ENCODE results near the gene TRIM72.
"Not testable (repeated sequence)": the region's sequence is repeated elsewhere in the genome, so short reads cannot be mapped to it uniquely, and the experiment has no call there.

Gene TRIM72

DNA sequence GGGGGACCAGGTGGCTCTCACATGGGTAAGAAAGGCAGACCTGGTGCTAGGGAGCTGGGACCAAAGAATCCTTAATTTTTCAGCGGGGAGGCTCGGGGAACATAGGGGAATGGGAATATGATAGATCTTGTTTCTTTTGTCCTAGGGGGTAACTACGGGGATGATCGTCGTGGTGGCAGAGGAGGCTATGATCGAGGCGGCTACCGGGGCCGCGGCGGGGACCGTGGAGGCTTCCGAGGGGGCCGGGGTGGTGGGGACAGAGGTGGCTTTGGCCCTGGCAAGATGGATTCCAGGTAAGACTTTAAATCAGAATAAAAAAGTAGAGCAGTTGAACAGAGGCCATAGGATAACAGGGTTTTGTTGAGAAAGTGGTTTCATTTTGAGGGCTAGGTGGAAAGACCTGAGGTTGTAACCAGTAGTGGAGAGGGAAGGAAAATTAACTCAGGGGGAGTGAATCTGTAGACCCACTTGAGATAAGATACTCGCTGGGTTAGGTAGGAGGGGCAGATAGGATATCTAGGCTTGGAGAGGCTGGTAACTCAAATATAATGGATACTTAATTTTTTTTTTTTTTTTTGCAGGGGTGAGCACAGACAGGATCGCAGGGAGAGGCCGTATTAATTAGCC is 23.0 kb upstream of the TRIM72 start:
- no peak for DNase-seq

DNA sequence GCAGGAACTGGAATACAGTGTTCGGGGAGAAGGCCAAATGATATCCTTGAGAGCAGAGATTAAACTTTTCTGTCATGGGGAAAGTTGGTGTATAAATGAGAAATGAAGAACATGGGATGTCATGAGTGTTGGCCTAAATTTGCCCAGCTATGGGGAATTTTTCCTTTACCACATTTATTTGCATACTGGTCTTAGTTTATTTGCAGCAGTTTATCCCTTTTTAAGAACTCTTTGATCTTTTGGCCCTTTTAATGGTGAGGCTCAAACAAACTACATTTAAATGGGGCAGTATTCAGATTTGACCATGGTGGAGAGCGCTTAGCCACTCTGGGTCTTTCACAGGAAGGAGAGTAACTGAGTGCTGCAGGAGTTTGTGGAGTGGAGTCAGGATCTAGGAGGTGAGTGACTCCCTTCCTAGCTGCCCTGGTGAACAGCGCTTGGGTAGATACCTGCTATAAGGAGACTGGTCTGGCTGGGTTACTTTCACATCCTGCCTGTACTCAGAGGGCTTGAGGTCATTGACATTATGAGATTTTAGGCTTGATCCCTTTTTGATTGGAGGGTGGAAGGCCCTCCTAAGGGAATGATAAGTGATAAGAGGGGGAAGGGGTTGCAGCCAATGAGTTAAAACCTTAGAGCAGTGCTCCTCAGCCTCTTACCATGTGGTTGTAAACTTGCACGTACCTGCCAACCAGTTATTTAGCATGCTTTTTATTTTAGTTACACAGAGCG is 22.1 kb upstream of the TRIM72 start:
- no peak for DNase-seq

DNA sequence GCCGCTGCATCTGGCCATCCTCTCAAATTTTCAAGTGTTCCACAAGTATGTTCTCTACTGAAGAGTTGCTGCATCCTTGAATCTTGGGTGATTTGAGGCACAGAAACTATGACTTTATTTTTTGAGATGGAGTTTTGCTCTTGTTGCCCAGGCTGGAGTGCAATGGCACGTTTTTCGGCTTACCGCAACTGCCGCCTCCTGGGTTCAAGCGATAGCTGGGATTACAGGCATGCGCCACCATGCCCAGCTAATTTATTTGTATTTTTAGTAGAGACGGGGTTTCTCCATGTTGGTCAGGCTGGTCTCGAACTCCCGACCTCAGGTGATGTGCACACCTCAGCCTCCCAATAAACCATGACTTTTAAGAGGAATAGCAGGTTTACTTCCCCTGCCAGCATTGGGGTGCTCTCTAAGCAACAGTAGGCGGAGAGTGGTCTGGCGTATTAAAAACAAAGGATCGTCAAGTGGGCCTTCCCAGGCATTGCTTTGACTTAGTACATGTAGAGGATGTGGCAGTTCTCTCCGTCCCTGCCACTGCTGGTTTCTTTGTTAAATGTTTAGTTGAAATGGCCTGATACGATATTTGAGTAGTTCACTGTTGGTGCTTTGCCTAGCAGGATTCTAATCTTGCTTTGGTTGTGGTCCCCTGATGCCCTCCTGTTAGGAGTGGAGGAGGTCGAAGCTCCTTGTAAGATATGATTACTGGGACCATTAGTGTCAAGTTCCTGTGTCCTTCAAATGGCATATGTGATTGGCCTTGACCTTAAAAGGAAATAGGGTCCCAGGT is 20.9 kb upstream of the TRIM72 start:
- DNase-seq = no peak

DNA sequence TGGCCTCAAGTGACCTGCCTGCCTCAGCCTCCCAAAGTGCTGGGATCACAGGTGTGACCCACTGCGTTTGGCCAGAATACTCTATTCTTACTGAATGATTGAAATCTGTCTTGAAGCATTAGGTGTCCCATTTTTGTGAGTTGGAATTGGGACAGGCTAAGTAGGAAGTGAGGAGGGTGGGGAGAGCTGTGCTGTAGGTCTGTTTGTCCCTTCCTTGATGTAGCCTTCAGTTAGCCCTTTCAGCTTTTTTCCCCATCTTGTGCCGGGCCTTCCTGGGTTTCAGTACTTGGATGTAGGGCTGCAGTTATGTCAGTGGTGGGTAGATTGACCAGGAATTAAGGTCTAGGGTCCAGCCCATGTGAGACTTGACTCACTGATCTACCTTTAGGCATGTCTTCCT is 20.0 kb upstream of the TRIM72 start:
- DNase-seq = no peak

DNA sequence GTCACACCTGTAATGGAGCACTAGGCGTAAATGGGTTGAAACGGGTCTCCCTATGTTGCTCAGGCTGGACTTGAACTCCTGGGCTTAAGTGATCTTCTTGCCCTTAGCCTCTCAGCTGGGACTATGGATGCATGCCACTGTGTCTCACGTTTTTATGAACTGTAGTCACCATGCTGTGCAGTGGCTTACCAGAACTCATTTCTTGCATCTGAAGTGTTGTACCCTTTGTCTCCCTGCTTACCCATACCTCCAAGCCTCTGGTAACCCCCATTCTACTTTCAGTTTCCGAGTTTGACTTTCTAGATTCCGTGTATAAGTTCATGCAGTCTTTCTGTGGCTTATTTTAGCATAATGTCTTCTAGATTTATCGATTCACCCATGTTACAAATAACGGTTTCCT is 19.0 kb upstream of the TRIM72 start:
- DNase-seq = no peak

DNA sequence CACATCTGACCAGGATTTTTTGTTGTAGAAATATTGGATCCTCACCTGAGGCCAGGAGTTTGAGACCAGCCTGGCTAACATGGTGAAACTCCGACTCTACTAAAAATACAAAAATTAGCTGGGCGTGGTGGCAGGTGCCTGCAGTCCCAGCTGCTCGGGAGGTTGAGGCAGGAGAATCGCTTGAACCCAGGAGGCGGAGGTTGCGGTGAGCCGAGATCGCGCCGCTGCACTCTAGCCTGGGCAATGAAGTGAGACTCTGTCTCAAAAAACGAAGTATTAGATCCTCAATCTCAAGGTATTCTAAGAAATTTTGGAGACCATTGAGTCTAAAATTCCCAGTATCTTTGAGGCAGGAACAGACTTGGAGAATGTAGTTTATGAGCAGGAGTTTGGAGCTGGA is 18.1 kb upstream of the TRIM72 start:
- DNase-seq = not testable (repeated sequence)

DNA sequence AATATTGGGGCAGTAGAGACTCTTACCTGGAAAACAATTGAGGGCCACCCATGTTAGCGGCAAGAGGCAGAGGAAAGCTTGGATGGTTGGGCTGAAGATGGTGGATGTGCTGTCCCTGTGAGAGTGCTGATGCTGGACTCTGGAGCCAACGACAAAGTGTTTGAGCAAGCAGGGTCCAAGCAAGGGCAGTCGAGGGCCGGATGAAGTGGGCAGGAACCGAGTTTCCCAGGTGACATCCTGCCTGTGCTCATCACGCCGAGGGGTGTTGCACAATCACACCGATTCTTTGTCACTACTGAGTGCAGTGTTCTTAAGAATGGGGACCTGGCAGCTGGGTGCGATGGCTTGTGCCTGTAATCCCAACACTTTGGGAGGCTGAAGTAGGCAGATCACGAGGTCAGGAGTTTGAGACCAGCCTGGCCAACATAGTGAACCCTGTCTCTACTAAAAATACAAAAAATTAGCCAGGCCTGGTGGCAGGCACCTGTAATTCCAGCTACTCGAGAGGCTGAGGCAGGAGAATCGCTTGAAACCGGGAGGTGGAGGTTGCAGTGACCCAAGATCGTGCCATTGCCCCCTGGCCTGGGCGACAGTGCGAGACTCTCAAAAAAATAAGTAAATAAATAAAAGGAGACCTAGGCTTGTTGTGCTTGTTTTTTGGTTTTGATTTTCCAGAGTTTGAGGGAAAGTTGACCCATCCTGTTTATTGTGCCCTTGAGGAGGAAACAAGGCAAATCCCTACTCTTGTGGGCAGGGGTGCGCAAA is 17.4 kb upstream of the TRIM72 start:
- DNase-seq = no peak

DNA sequence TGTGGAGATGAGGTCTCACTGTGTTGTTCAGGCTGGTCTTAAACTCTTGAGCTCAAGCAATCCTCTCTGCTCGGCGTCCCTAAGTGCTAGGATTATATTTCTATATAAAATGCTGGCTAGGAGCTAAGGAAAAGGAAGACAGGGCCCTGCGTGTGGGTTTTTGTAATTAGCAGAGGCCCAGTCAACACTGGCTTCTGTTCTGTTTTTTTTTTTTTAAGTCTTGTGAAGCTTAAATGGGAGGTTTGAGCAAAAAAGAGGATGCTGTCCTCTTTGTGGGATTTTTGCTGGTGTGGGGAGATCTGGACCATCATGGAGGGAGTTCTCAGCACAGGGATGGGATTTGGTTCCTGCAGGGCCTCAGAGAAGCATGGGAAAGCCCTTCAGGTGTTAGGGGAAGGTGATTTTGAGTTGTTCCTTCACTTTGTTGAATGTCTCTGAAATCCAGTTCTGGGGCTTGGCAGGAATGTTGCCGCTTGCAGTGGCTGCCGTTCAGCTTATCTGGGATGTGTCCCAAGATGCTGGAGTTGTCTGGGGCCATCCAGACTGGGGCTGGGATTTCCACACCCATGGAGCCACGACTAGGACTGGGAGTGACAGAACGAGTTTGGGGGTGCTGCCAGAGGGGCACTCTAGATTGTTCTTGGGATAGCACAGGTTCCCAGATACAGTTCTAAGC is 15.6 kb upstream of the TRIM72 start:
- no peak for DNase-seq

DNA sequence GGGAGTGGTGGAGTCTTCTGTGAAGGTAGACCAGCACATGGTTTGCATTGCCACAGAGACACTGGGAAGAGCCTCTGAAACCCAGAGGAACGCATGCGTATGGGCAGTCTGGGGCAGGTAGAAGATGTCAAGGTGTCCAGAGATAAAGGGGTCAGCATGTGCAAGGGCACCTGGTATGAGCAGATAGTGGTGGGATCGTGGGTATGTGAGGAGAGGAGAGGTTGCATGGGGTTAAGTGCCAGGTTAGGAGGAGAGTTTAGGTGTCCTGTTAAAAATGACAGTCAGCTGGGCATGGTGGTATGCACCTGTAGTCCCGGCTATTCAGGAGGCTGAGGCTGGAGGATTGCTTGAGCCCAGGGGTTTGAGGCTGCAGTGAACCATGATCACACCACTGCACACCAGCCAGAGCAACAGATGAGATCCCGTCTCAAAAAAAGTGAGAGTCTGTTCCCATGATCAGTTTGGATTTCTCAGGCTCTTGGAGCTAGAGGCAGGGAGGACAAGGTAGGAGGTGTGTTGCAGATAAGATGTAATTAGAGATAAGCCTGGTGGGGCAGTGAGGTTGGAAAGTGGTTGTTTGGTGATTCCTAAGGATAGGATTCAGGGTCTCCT is 14.4 kb upstream of the TRIM72 start:
- no peak for DNase-seq

DNA sequence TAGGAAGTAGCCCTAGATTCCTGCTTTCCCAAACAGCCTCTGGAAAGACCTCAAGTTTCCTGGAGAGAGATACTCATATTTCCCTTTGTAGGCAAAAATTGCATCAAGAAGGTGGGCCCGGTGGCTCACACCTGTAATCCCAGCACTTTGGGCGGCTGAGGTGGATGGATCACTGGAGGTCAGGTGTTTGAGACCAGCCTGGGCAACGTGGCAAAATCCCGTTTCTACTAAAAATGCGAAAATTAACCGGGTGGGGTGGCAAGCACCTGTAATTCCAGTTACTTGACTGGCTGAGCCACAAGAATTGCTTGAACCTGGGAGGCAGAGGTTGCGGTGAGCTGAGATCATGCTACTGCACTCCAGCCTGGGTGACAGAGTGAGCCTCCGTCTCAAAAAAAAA is 13.8 kb upstream of the TRIM72 start:
- not testable (repeated sequence) for DNase-seq

DNA sequence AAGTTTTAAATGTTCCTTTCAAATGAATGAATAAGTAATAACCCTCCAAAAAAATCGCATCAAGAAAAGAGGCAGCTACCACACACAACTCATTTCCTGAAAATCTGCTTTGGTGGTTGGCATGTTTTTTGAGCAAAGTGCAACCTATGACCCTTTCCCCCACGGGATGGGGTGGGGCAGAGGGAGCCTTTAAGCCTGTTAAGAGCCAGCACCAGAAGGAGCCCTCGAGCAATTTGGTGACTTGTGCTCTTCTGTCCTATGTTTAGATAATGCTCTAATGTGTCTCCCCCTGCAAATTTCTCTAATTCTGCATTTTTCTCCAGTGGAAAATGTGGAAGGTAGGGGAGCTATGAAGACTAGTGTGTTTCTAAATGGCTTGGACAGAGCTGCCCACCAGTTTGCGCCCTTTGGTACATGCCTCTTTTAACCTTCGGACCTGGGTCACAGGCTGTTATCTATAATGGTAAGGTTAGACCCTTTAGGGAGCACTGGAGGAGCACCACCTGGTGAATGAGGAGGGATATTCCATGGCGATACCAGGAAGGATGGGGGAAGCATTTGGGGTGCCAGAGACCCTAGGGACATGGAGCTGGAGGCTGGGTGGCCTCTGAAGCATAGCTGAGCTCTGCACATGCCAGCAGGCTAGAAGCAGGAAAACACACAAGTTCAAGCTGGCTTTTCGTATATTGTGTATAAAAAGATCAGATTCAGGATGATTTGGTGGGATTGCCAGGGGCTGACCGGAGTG is 12.9 kb upstream of the TRIM72 start:
- no peak for DNase-seq

DNA sequence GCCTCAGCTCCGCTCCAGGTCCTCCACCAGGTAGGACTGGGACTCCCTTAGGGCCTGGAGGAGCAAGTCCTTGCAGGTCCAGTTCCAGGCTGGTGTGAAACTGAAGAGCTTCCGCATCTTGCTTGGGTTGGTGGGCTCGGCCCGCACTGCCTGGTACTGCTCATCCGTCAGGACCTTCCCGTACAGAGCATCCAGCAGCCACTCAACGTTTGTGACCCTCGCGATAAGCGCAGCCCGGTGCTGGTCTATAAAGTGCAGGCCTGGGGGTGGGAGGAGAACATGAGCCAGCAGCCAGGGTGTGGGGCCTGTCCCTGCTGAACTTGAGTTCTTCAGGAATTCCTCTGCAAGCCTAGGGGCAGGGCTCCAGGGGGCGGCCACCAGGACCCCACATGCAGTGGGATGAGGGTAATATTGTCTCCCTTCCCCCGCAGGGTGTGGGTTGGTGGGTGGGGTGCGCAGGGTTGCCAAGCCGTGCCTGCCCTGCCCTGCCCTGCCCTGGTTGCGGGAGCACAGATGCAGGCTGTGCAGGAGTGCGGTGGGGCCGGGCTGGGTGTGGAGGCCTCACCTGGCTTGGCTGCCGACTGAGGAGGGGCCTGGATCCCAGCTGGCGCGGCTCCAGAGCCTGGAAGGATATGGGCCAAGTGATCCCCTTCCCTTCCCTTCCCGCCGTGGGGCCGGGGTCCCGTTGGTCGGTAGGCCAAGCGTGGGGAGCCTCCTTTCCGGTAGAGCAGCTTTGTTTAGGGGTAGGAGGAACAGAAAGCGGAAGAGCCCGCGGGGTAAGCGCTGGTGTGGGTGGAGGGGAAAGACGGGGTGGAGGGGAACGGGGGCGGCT is 12.1 kb upstream of the TRIM72 start:
- peak; percentile 53 for DNase-seq

DNA sequence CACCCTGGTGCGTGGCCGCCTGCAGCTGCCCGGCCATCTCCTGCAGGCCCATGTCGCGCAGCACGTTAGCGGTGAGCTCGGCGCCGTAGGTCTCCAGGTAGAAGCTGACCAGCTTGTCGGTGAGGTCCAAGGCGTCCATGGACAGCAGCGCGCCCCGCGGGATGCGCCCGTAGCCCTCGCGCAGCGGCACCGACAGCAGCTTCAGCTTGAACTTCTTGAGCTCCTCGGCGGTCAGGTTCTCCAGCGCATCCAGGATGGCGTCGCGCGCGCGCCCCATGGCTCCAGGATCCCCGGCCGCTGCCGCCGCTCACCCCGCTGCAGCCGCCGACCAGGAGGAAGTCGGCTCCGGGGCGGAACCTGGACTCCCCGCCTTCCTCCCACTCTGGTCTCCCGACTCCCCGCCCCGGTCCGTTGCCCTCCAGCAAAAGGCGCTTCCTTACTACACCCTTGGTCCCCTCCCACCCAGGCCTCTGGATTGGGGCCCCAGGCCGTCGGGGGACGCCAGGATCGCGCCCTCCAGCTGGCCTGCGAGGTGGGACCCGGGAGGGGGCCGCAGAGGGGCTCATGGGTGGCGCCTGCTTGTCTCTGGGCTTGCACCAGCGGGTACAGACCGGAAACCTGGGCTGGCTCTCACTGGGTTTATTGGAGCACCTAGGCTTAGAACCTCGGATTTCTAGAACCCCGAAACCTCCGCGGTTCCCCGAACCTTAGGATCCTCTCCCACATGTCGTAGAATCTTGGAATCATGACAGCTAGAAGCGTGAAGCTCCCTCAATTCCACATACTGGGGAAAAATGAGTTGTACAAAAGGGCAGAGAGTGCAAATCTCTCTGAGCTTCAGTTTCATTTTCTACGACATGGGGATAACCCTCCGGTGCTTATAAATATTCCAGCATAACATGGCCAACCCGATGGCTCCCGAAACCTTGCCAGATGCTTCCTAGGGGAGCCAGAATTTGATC is 11.2 kb upstream of the TRIM72 start, which contains the start of gene PYCARD:
Gene PYCARD (minus strand): TSS at position 347 of the 962 bp plus-strand sequence. CDS start 70 bp downstream, at position 277.
- peak; percentile 53 for DNase-seq

DNA sequence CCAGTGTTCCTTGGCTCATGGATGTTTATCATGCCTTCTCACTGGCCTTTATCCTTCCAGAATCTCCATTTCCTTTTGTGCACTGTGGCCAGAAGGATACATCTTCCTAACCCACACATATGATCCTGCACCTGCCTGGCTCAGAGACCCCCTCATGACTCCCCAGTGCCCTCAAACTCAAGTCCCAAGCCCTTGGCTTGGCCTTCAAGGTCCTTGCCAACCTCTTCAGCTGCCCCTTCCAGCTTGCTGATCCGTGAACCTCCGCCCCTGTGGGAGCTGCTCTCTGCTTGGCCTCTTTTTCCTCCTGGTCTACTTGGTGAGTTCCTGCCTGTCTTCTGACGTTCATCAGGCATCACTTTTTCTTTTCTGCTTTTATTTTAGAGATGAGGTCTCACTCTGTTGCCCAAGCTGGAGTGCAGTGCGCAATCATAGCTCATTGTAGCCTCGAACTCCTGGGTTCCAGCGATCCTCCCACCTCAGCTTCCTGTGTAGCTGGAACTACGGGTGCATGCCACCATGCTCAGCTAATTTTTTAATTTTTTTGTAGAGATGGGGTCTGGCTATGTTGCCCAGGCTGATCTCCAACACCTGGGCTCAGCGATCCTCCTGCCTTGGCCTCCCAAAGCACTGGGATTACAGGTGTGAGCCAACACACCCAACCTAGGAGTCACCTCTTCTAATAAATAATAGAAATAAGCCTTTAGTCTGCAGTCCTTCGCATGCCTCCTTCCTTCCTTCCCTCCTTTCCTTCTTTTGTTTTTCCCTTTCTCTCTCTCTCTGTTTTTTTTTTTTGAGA is 8.8 kb upstream of the TRIM72 start:
- no peak for DNase-seq

DNA sequence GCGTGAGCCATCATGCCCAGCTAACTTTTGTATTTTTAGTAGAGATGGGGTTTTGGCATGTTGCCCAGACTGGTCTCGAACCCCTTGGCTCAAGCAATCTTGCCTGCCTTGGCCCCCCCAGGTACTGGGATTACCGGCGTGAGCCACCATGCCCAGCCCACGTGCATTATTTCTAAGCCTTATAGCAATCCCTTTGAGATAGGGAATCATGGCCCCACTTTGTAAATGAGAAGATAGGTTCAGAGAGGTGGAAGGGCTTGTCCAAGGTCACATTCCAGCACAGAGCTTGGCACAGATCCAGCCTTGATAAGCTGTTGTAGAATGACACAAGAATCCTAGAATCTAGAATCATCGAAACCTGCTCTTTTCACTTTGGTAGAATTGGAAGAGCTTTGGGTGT is 7.1 kb upstream of the TRIM72 start:
- DNase-seq = no peak

DNA sequence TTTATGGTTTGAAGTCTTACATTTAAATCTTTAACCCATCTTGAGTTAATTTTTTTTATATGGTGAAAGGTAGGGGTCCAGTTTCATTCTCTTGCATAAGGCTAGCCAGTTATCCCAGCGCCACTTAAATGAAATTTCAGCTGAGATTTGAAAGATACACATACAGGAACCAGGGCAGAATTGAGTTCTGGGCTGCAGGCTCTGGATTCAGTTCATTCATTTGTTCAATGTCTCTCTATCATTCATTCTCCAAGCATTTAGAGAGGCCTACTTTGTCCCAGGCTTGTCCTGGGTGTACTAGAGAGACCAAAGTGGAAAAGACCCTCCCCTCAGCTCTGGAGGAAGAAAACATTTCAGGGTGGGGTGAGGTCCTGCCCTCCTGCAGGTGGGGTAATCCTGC is 577 bp upstream of the TRIM72 start:
- DNase-seq = no peak

DNA sequence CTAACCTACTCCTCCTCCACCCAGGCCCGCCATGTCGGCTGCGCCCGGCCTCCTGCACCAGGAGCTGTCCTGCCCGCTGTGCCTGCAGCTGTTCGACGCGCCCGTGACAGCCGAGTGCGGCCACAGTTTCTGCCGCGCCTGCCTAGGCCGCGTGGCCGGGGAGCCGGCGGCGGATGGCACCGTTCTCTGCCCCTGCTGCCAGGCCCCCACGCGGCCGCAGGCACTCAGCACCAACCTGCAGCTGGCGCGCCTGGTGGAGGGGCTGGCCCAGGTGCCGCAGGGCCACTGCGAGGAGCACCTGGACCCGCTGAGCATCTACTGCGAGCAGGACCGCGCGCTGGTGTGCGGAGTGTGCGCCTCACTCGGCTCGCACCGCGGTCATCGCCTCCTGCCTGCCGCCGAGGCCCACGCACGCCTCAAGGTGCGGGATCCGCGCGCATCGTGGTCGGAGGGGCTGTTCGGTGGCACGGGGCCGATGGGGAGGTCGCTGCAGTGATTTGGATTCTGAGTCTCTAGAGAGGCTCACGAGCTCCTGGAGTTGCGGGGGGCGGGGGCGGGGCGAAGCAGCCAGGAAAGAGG is 878 bp downstream of the TRIM72 start:
- DNase-seq = no peak

All from activated CD4-positive, CD25-positive, alpha-beta regulatory T cell treated with anti-CD3 and anti-CD28 coated beads, Interleukin-2, amount 50 U/mL, for 72 hours (primary cell).